Measurements from ENCODE around the gene MYO9B. TPM values are rescaled to one million over a fixed set of nuclear protein-coding genes. Genes with fewer than 3 reads are reported as not detected.

MYO9B gene
- total RNA-seq, 1 experiment from 2014 or later, result 74.6 TPM

DNA sequence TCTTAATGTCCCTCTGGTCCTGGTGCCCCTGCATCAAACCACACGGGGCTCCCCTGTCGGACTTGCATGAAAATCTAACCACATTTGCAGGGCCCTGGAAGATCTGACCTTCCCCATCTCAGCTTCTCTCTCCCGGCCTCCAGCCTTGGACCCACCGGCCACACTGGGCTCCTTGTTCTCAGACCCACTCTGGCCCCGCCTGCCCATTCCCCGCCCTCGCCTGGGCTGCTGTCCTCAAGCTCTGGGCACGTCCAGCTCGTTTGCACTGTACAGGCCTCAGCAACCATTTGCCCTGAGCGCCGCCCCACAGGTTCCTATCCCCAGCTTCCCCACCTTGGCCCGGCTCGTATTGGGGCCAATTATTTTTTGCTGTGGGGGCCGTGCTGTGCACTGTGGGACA lies 10.5 kb downstream of the MYO9B start:
- ATAC-seq (no peak), DNase-seq (ENCODE audit: low read depth, low spot score) (no peak)
- H3K4me1 ChIP-seq (ENCODE audit: control insufficient read depth in 1 of 2, insufficient read depth in 2 of 2, low read length in 2 of 2), result peaks cover 0 to 5% of the 10 kb centered on the region in 2 experiments; a peak in 1 of 4 replicates
- ChIA-PET RAD21 (ENCODE audit: low non-redundant PET in 1 of 2, low total read pairs in 2 of 2, uncharacterized antibody in 2 of 2, unreplicated experiment in 2 of 2) (no interaction called here), POLR2A (no interaction called here), CTCF (interaction anchor here (0.6 kb wide), 1 partner anchor 69 kb away, joined by 3 read pairs; no protein-coding TSS in a partner anchor)
- H3K27me3 ChIP-seq (ENCODE audit: insufficient read depth, low read length), result no peaks in the 10 kb centered on the region
- no peak for TF ChIP-seq ZNF274 (IDR thresholded peaks at IDR 0.05; ENCODE audit: low read depth, low read length)
- no peak for TF ChIP-seq EGR1 (IDR thresholded peaks at IDR 0.05; ENCODE audit: low read depth)
- TF ChIP-seq SP1 (IDR thresholded peaks at IDR 0.05; ENCODE audit: low read depth), result no peak
- no peak for TF ChIP-seq ELF1 (IDR thresholded peaks at IDR 0.05; ENCODE audit: borderline replicate concordance, low read depth)
- TF ChIP-seq POLR2AphosphoS5 (IDR thresholded peaks at IDR 0.05; ENCODE audit: low read depth, low read length), result no peak
- no peak for TF ChIP-seq FOSL1 (IDR thresholded peaks at IDR 0.05; ENCODE audit: low read depth)
- no peak for TF ChIP-seq SRF (IDR thresholded peaks at IDR 0.05; ENCODE audit: low read depth)
- no peaks in the 10 kb centered on the region for H3K9me3 ChIP-seq (ENCODE audit: control insufficient read depth in 1 of 2, insufficient read depth in 1 of 2, low read depth in 1 of 2, low read length in 2 of 2)
- H3K9ac ChIP-seq (ENCODE audit: low read length), result no peak overlapping the region
- no peaks in the 10 kb centered on the region for H3K9me2 ChIP-seq (ENCODE audit: insufficient read depth)
- peaks cover 93% of the 10 kb centered on the region for H3K79me2 ChIP-seq (ENCODE audit: insufficient read depth, low read length)
- intact Hi-C loops (cut with micrococcal nuclease), result no loop called here
- no peak overlapping the region for H3K4me3 ChIP-seq (replicated peaks in 1 of 2; ENCODE audit: low read depth in 1 of 2, low read length in 2 of 2)
- BruUV-seq (replicated peaks), result no TSS peak
- H3K4me2 ChIP-seq (ENCODE audit: low read length), result no peak overlapping the region
- no peaks in the 10 kb centered on the region for H3K36me3 ChIP-seq (ENCODE audit: control insufficient read depth in 1 of 2, insufficient read depth in 2 of 2, low read length in 2 of 2)
- no peaks in the 10 kb centered on the region for H4K20me1 ChIP-seq (ENCODE audit: insufficient read depth)
- no peak overlapping the region for H3K27ac ChIP-seq (ENCODE audit: low read depth, low read length)
- H2AFZ ChIP-seq (ENCODE audit: low read depth, low read length, poor library complexity, severe bottlenecking), result no peak overlapping the region

DNA sequence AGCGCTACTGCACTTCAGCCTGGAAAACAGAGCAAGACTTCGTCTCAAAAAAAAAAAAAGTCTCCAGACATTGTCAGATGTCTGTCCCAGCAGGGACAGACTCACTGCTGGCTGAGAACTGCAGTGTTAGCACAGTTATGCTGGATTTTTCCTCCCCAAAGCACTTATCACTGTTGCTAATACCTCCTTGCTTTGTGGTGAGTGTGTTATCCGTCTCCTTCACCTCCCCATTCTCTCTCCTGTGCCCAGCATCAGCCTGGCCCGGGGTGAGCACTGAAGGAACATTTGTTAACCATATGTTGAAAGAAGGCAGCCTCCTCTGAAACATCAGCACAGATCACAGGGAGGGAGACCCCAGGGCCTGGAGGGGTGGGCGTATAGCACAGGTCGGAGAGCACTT lies 11.3 kb downstream of the MYO9B start:
- H2AFZ ChIP-seq (ENCODE audit: low read depth, low read length, poor library complexity, severe bottlenecking), result no peak overlapping the region
- CTCF ChIA-PET, result no interaction called here
- H4K20me1 ChIP-seq (ENCODE audit: insufficient read depth), result no peaks in the 10 kb centered on the region
- RAD21 ChIA-PET (ENCODE audit: low non-redundant PET in 1 of 2, low total read pairs in 2 of 2, uncharacterized antibody in 2 of 2, unreplicated experiment in 2 of 2), result no interaction called here
- no peaks in the 10 kb centered on the region; a peak in 1 of 4 replicates for H3K36me3 ChIP-seq (ENCODE audit: control insufficient read depth in 1 of 2, insufficient read depth in 2 of 2, low read length in 2 of 2)
- DNase-seq (ENCODE audit: low read depth, low spot score) (no peak), ATAC-seq (no peak)
- H3K4me2 ChIP-seq (ENCODE audit: low read length), result no peak overlapping the region
- H3K4me3 ChIP-seq (replicated peaks in 1 of 2; ENCODE audit: low read depth in 1 of 2, low read length in 2 of 2), result no peak overlapping the region
- H3K9me3 ChIP-seq (ENCODE audit: control insufficient read depth in 1 of 2, insufficient read depth in 1 of 2, low read depth in 1 of 2, low read length in 2 of 2), result no peaks in the 10 kb centered on the region
- H3K4me1 ChIP-seq (ENCODE audit: control insufficient read depth in 1 of 2, insufficient read depth in 2 of 2, low read length in 2 of 2), result peaks cover 0 to 5% of the 10 kb centered on the region in 2 experiments; a peak in 1 of 4 replicates
- intact Hi-C loops (cut with micrococcal nuclease), result no loop called here
- H3K9me2 ChIP-seq (ENCODE audit: insufficient read depth), result no peaks in the 10 kb centered on the region
- H3K79me2 ChIP-seq (ENCODE audit: insufficient read depth, low read length), result peaks cover 93% of the 10 kb centered on the region
- no peak overlapping the region for H3K9ac ChIP-seq (ENCODE audit: low read length)
- no peaks in the 10 kb centered on the region for H3K27me3 ChIP-seq (ENCODE audit: insufficient read depth, low read length)
- no TSS peak for BruUV-seq (replicated peaks)
- POLR2A ChIA-PET, result no interaction called here
- H3K27ac ChIP-seq (ENCODE audit: low read depth, low read length), result no peak overlapping the region
- TF ChIP-seq, protein P1, sequence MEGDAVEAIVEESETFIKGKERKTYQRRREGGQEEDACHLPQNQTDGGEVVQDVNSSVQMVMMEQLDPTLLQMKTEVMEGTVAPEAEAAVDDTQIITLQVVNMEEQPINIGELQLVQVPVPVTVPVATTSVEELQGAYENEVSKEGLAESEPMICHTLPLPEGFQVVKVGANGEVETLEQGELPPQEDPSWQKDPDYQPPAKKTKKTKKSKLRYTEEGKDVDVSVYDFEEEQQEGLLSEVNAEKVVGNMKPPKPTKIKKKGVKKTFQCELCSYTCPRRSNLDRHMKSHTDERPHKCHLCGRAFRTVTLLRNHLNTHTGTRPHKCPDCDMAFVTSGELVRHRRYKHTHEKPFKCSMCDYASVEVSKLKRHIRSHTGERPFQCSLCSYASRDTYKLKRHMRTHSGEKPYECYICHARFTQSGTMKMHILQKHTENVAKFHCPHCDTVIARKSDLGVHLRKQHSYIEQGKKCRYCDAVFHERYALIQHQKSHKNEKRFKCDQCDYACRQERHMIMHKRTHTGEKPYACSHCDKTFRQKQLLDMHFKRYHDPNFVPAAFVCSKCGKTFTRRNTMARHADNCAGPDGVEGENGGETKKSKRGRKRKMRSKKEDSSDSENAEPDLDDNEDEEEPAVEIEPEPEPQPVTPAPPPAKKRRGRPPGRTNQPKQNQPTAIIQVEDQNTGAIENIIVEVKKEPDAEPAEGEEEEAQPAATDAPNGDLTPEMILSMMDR (IDR thresholded peaks at IDR 0.05 in 2 of 3, conservative IDR thresholded peaks at IDR 0.05 in 1 of 3; ENCODE audit: borderline replicate concordance in 1 of 3, insufficient read depth in 1 of 3, low read depth in 2 of 3, low read length in 2 of 3), result no peak
- TF ChIP-seq SIN3A (IDR thresholded peaks at IDR 0.05; ENCODE audit: low read depth) (no peak), POLR2A (IDR thresholded peaks at IDR 0.05; ENCODE audit: borderline replicate concordance, extremely low read depth, insufficient read depth, insufficient read length) (no peak), EGR1 (IDR thresholded peaks at IDR 0.05; ENCODE audit: low read depth) (no peak), RAD21 (IDR thresholded peaks at IDR 0.05; ENCODE audit: low read depth) (no peak), SP1 (IDR thresholded peaks at IDR 0.05; ENCODE audit: low read depth) (no peak), ZNF274 (IDR thresholded peaks at IDR 0.05; ENCODE audit: low read depth, low read length) (no peak), ZFX (IDR thresholded peaks at IDR 0.05) (no peak), CEBPB (IDR thresholded peaks at IDR 0.05; ENCODE audit: low read depth) (no peak), CBX3 (IDR thresholded peaks at IDR 0.05; ENCODE audit: low read depth) (no peak), POLR2AphosphoS5 (IDR thresholded peaks at IDR 0.05; ENCODE audit: low read depth, low read length) (no peak)
- TF ChIP-seq, protein P2, sequence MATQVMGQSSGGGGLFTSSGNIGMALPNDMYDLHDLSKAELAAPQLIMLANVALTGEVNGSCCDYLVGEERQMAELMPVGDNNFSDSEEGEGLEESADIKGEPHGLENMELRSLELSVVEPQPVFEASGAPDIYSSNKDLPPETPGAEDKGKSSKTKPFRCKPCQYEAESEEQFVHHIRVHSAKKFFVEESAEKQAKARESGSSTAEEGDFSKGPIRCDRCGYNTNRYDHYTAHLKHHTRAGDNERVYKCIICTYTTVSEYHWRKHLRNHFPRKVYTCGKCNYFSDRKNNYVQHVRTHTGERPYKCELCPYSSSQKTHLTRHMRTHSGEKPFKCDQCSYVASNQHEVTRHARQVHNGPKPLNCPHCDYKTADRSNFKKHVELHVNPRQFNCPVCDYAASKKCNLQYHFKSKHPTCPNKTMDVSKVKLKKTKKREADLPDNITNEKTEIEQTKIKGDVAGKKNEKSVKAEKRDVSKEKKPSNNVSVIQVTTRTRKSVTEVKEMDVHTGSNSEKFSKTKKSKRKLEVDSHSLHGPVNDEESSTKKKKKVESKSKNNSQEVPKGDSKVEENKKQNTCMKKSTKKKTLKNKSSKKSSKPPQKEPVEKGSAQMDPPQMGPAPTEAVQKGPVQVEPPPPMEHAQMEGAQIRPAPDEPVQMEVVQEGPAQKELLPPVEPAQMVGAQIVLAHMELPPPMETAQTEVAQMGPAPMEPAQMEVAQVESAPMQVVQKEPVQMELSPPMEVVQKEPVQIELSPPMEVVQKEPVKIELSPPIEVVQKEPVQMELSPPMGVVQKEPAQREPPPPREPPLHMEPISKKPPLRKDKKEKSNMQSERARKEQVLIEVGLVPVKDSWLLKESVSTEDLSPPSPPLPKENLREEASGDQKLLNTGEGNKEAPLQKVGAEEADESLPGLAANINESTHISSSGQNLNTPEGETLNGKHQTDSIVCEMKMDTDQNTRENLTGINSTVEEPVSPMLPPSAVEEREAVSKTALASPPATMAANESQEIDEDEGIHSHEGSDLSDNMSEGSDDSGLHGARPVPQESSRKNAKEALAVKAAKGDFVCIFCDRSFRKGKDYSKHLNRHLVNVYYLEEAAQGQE (IDR thresholded peaks at IDR 0.05; ENCODE audit: low read depth), result no peak
- TF ChIP-seq, protein P3, sequence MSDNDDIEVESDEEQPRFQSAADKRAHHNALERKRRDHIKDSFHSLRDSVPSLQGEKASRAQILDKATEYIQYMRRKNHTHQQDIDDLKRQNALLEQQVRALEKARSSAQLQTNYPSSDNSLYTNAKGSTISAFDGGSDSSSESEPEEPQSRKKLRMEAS (IDR thresholded peaks at IDR 0.05), result no peak

Data from HCT116 (cell line).